OCI-LY7 (cell line): ENCODE results near the gene PRSS48. TPM values are rescaled to one million over a fixed set of nuclear protein-coding genes. Genes with fewer than 3 reads are reported as not detected.
"Not testable (repeated sequence)": the region's sequence is repeated elsewhere in the genome, so short reads cannot be mapped to it uniquely, and the experiment has no call there.

Source experiments
- BruUV-seq: library from RNA; stranded (reverse); fragments of 400-500 nt; replicated peaks from 2 replicates; lab custom pipeline; 2021; lab: Mats Ljungman, UMichigan
- CTCF ChIA-PET: fragments of 300-600 bp; sonication (Branson Sonifier 250); formaldehyde crosslinking; loops from one replicate; lab custom pipeline; 2022; ENCODE audit warnings: antibody characterized with exemption; ENCODE audit not compliant: unreplicated experiment; lab: Charles Lee
- POLR2A ChIA-PET: fragments of 300-600 bp; sonication (Branson Sonifier 250); formaldehyde crosslinking; loops from one replicate; lab custom pipeline; 2022; ENCODE audit warnings: antibody characterized with exemption; lab: Charles Lee
- DNase-seq: peaks from one replicate; pipeline ENCODE4 v3.0.0-alpha.2; 2015; ENCODE audit warnings: low spot score
- H2AFZ ChIP-seq: fragments of 200-600 bp; sonication (generic), shearing (Covaris generic); 2 replicates; pipeline ENCODE4 v1.6.1; 2014; ENCODE audit warnings: mild to moderate bottlenecking, antibody characterized with exemption, low read length, moderate library complexity
- H3K27ac ChIP-seq: fragments of 200-600 bp; sonication (generic); 2 replicates; pipeline ENCODE4 v1.5.1; 2014; ENCODE audit warnings: mixed run types, low read depth, mild to moderate bottlenecking, moderate library complexity, low read length, inconsistent platforms; ENCODE audit not compliant: poor library complexity, severe bottlenecking
- H3K36me3 ChIP-seq: fragments of 200-600 bp; sonication (generic); 2 replicates; pipeline ENCODE4 v1.6.1; 2014; ENCODE audit warnings: mild to moderate bottlenecking, antibody characterized with exemption, low read length, moderate library complexity, mixed read lengths; ENCODE audit not compliant: insufficient read depth
- H3K4me1 ChIP-seq: fragments of 200-600 bp; sonication (generic); 2 replicates; pipeline ENCODE4 v1.5.1; 2014; ENCODE audit warnings: mild to moderate bottlenecking, low read length; ENCODE audit not compliant: insufficient read depth, poor library complexity, severe bottlenecking
- H3K4me2 ChIP-seq: fragments of 200-600 bp; sonication (generic); 2 replicates; pipeline ENCODE4 v1.6.1; 2014; ENCODE audit warnings: mild to moderate bottlenecking, low read length
- H3K4me3 ChIP-seq: fragments of 200-600 bp; sonication (generic); 2 replicates; pipeline ENCODE4 v1.5.1; 2014; ENCODE audit warnings: mild to moderate bottlenecking, low read depth, low read length; ENCODE audit not compliant: poor library complexity, severe bottlenecking
- H3K79me2 ChIP-seq: fragments of 200-600 bp; sonication (generic); 2 replicates; pipeline ENCODE4 v1.6.1; 2016; ENCODE audit warnings: low read depth, mild to moderate bottlenecking, low read length, moderate library complexity, mixed read lengths; ENCODE audit not compliant: insufficient read depth
- H3K9me2 ChIP-seq: fragments of 200-600 bp; sonication (generic); 2 replicates; pipeline ENCODE4 v1.6.1; 2016; ENCODE audit warnings: mild to moderate bottlenecking, low read length, mixed read lengths; ENCODE audit not compliant: insufficient read depth
- H3K9me3 ChIP-seq: fragments of 200-600 bp; sonication (generic); 2 replicates; pipeline ENCODE4 v1.6.1; 2014; ENCODE audit warnings: mild to moderate bottlenecking, mixed run types, low read length, mixed read lengths
- H4K20me1 ChIP-seq: fragments of 200-600 bp; sonication (generic); 2 replicates; pipeline ENCODE4 v1.6.1; 2014; ENCODE audit warnings: mild to moderate bottlenecking, antibody characterized with exemption, low read length, moderate library complexity, mixed read lengths; ENCODE audit not compliant: insufficient read depth
- CTCF ChIP-seq: fragments of 200-600 bp; sonication (generic); conservative IDR thresholded peaks from 2 replicates; pipeline ENCODE4 v1.5.1; 2014; ENCODE audit warnings: mild to moderate bottlenecking, antibody characterized with exemption, low read length, moderate library complexity, mixed read lengths
- EZH2phosphoT487 ChIP-seq: fragments of 200-600 bp; sonication (generic); IDR thresholded peaks from 2 replicates; pipeline ENCODE4 v1.6.1; 2018; ENCODE audit warnings: low read depth, borderline replicate concordance, mild to moderate bottlenecking, mixed run types, antibody characterized with exemption, low read length, moderate library complexity, mixed read lengths
- intact Hi-C: fragments of 100-400 bp; cut with micrococcal nuclease; formaldehyde crosslinking; loops from one replicate; pipeline ENCODE4 v1.10.0; 2022; ENCODE audit not compliant: unreplicated experiment
- total RNA-seq, 2 experiments: library from RNA; depleted of rRNA in 1 of 2; stranded (reverse); fragments of >200 nt in 1 of 2; shearing (Covaris generic) in 1 of 2; gene quantifications; 2 replicates each; pipeline ENCODE4 v1.2.3, GENCODE V29; 2014 to 2022

Gene PRSS48
- total RNA-seq, 2 experiments from 2014 or later, result not detected

GRCh38 chr4:151318307-151319006, 41.5 kb downstream of the PRSS48 start:
- H3K79me2 ChIP-seq, result no peaks in the 10 kb centered on the region
- H3K9me2 ChIP-seq, result no peaks in the 10 kb centered on the region
- no TSS peak for BruUV-seq
- POLR2A ChIA-PET, result interaction anchor here (0.6 kb wide), 3 partner anchors 289 to 819 kb away, joined by 3 to 4 read pairs (median 3); no protein-coding TSS in a partner anchor
- no peak overlapping the region for H2AFZ ChIP-seq
- no peak for TF ChIP-seq EZH2phosphoT487
- TF ChIP-seq CTCF, result no peak
- DNase-seq, result no peak
- H3K27ac ChIP-seq, result no peak overlapping the region
- H3K4me3 ChIP-seq, result no peak overlapping the region
- no peaks in the 10 kb centered on the region for H3K36me3 ChIP-seq
- CTCF ChIA-PET, result no interaction called here
- H3K9me3 ChIP-seq, result no peaks in the 10 kb centered on the region
- intact Hi-C loops, result no loop called here
- H3K4me1 ChIP-seq, result no peaks in the 10 kb centered on the region
- H4K20me1 ChIP-seq, result no peaks in the 10 kb centered on the region
- no peak overlapping the region for H3K4me2 ChIP-seq

- TF ChIP-seq EZH2phosphoT487 (no peak), CTCF (no peak)
- no peaks in the 10 kb centered on the region for H3K9me3 ChIP-seq
- no peaks in the 10 kb centered on the region for H3K9me2 ChIP-seq
- H3K36me3 ChIP-seq, result no peaks in the 10 kb centered on the region
- no peak for DNase-seq
- no peak overlapping the region for H3K4me2 ChIP-seq
- no peak overlapping the region for H3K4me3 ChIP-seq
- no TSS peak for BruUV-seq
- ChIA-PET CTCF (no interaction called here), POLR2A (interaction anchor here (0.6 kb wide), 1 partner anchor 288 kb away, joined by 3 read pairs; no protein-coding TSS in a partner anchor)
- H3K79me2 ChIP-seq, result no peaks in the 10 kb centered on the region
- H4K20me1 ChIP-seq, result no peaks in the 10 kb centered on the region
- intact Hi-C loops, result no loop called here
- H3K4me1 ChIP-seq, result no peaks in the 10 kb centered on the region
- H3K27ac ChIP-seq, result no peak overlapping the region
- H2AFZ ChIP-seq, result no peak overlapping the region
These were observed 42.5 kb downstream of the PRSS48 start for GRCh38 chr4:151319490-151319889.

- no peaks in the 10 kb centered on the region for H3K36me3 ChIP-seq
These were observed 44.6 kb downstream of the PRSS48 start for GRCh38 chr4:151321586-151321985.

GRCh38 chr4:151322161-151322560, 45.2 kb downstream of the PRSS48 start:
- H3K4me1 ChIP-seq, intact Hi-C loops, H3K4me3 ChIP-seq, H4K20me1 ChIP-seq, H3K9me2 ChIP-seq, H3K27ac ChIP-seq, CTCF ChIA-PET, BruUV-seq, H3K79me2 ChIP-seq, H3K36me3 ChIP-seq, H2AFZ ChIP-seq, DNase-seq, H3K9me3 ChIP-seq, H3K4me2 ChIP-seq: not testable (repeated sequence)
- POLR2A ChIA-PET, result interaction anchor here (0.6 to 1.0 kb wide), 2 partner anchors 17 to 1021 kb away, joined by 4 to 5 read pairs; no protein-coding TSS in a partner anchor

More at GRCh38 chr4:151321586-151321985, 44.6 kb downstream of the PRSS48 start:
- H3K9me3 ChIP-seq, result no peaks in the 10 kb centered on the region
- POLR2A ChIA-PET, result no interaction called here
- H3K4me1 ChIP-seq, result no peaks in the 10 kb centered on the region
- no peak overlapping the region for H2AFZ ChIP-seq
- TF ChIP-seq CTCF (no peak), EZH2phosphoT487 (no peak)
- no peak for DNase-seq
- H3K27ac ChIP-seq, result no peak overlapping the region
- BruUV-seq, result no TSS peak
- no peaks in the 10 kb centered on the region for H3K9me2 ChIP-seq
- no peak overlapping the region for H3K4me2 ChIP-seq
- no peaks in the 10 kb centered on the region for H3K79me2 ChIP-seq
- H4K20me1 ChIP-seq, result no peaks in the 10 kb centered on the region
- CTCF ChIA-PET, result no interaction called here
- intact Hi-C loops, result no loop called here
- H3K4me3 ChIP-seq, result no peak overlapping the region
